ENCODE data around the gene TRIM25. TPM values are rescaled to one million over a fixed set of nuclear protein-coding genes. Genes with fewer than 3 reads are reported as not detected.

The TRIM25 gene
- total and polyA plus RNA-seq, 2 donors (not counting 1 experiment from before 2014, with no cell fraction given), result 53.3 to 53.9 TPM

- Histone ChIP-seq H3K27me3 (ENCODE audit: control insufficient read depth, insufficient read depth, low read length) (no peaks in the 10 kb centered on the region), H4K20me1 (ENCODE audit: control insufficient read depth, extremely low read depth, insufficient read depth, low read length) (no peaks in the 10 kb centered on the region), H3K4me2 (ENCODE audit: extremely low read depth, insufficient read depth, low read length) (no peak overlapping the region), H3K36me3 (ENCODE audit: control insufficient read depth, insufficient read depth, low read length) (peaks cover 2% of the 10 kb centered on the region), H3K79me2 (ENCODE audit: control insufficient read depth, insufficient read depth, low read length) (no peaks in the 10 kb centered on the region), H3K9ac (ENCODE audit: insufficient read depth, low read length) (no peak overlapping the region), H3K4me1 (ENCODE audit: control insufficient read depth, extremely low read depth, insufficient read depth, low read length) (no peaks in the 10 kb centered on the region), H3K9me3 (ENCODE audit: control insufficient read depth, insufficient read depth, low read depth, low read length) (no peaks in the 10 kb centered on the region), H2AFZ (ENCODE audit: low read length) (no peak overlapping the region), H3K4me3 (replicated peaks in 1 of 4; ENCODE audit: control extremely low read depth in 1 of 4, insufficient read depth in 1 of 4, low read depth in 3 of 4, low read length in 4 of 4) (no peak overlapping the region), H3K27ac (ENCODE audit: insufficient read depth, low read length) (no peak overlapping the region)
- TF ChIP-seq EZH2 (IDR thresholded peaks at IDR 0.05; ENCODE audit: low read length, missing control alignments), result no peak
- no peak for TF ChIP-seq CTCF (conservative IDR thresholded peaks at IDR 0.05 in 1 of 2, IDR thresholded peaks at IDR 0.05 in 1 of 2; ENCODE audit: low read depth in 1 of 2, low read length in 2 of 2)
- DNase-seq (ENCODE audit: low read depth in 2 of 2), result no peak
These were observed 47.4 kb downstream of the TRIM25 start for GRCh38 chr17:56866496-56866895.

GRCh38 chr17:56866076-56866475 lies 47.8 kb downstream of the TRIM25 start:
- H3K36me3 ChIP-seq (ENCODE audit: control insufficient read depth, insufficient read depth, low read length), result peaks cover 2% of the 10 kb centered on the region
- H3K27ac ChIP-seq (ENCODE audit: insufficient read depth, low read length), result no peak overlapping the region
- H3K79me2 ChIP-seq (ENCODE audit: control insufficient read depth, insufficient read depth, low read length), result no peaks in the 10 kb centered on the region
- H3K4me1 ChIP-seq (ENCODE audit: control insufficient read depth, extremely low read depth, insufficient read depth, low read length), result no peaks in the 10 kb centered on the region
- no peaks in the 10 kb centered on the region for H3K9me3 ChIP-seq (ENCODE audit: control insufficient read depth, insufficient read depth, low read depth, low read length)
- H3K27me3 ChIP-seq (ENCODE audit: control insufficient read depth, insufficient read depth, low read length), result no peaks in the 10 kb centered on the region
- DNase-seq (ENCODE audit: low read depth in 2 of 2), result no peak
- no peak overlapping the region for H2AFZ ChIP-seq (ENCODE audit: low read length)
- H4K20me1 ChIP-seq (ENCODE audit: control insufficient read depth, extremely low read depth, insufficient read depth, low read length), result no peaks in the 10 kb centered on the region
- TF ChIP-seq EZH2 (IDR thresholded peaks at IDR 0.05; ENCODE audit: low read length, missing control alignments) (no peak), CTCF (conservative IDR thresholded peaks at IDR 0.05 in 1 of 2, IDR thresholded peaks at IDR 0.05 in 1 of 2; ENCODE audit: low read depth in 1 of 2, low read length in 2 of 2) (no peak)
- H3K4me3 ChIP-seq (replicated peaks in 1 of 4; ENCODE audit: control extremely low read depth in 1 of 4, insufficient read depth in 1 of 4, low read depth in 3 of 4, low read length in 4 of 4), result no peak overlapping the region
- no peak overlapping the region for H3K9ac ChIP-seq (ENCODE audit: insufficient read depth, low read length)
- no peak overlapping the region for H3K4me2 ChIP-seq (ENCODE audit: extremely low read depth, insufficient read depth, low read length)

- DNase-seq (ENCODE audit: low read depth in 2 of 2), result no peak
- H4K20me1 ChIP-seq (ENCODE audit: control insufficient read depth, extremely low read depth, insufficient read depth, low read length), result no peaks in the 10 kb centered on the region
- no peak overlapping the region for H2AFZ ChIP-seq (ENCODE audit: low read length)
- TF ChIP-seq CTCF (conservative IDR thresholded peaks at IDR 0.05 in 1 of 2, IDR thresholded peaks at IDR 0.05 in 1 of 2; ENCODE audit: low read depth in 1 of 2, low read length in 2 of 2), result no peak
- TF ChIP-seq EZH2 (IDR thresholded peaks at IDR 0.05; ENCODE audit: low read length, missing control alignments), result no peak
- H3K4me2 ChIP-seq (ENCODE audit: extremely low read depth, insufficient read depth, low read length), result no peak overlapping the region
- H3K4me3 ChIP-seq (replicated peaks in 1 of 4; ENCODE audit: control extremely low read depth in 1 of 4, insufficient read depth in 1 of 4, low read depth in 3 of 4, low read length in 4 of 4), result no peak overlapping the region
- no peaks in the 10 kb centered on the region for H3K27me3 ChIP-seq (ENCODE audit: control insufficient read depth, insufficient read depth, low read length)
- no peaks in the 10 kb centered on the region for H3K9me3 ChIP-seq (ENCODE audit: control insufficient read depth, insufficient read depth, low read depth, low read length)
- no peak overlapping the region for H3K27ac ChIP-seq (ENCODE audit: insufficient read depth, low read length)
- no peaks in the 10 kb centered on the region for H3K79me2 ChIP-seq (ENCODE audit: control insufficient read depth, insufficient read depth, low read length)
- no peaks in the 10 kb centered on the region for H3K4me1 ChIP-seq (ENCODE audit: control insufficient read depth, extremely low read depth, insufficient read depth, low read length)
- H3K9ac ChIP-seq (ENCODE audit: insufficient read depth, low read length), result no peak overlapping the region
- H3K36me3 ChIP-seq (ENCODE audit: control insufficient read depth, insufficient read depth, low read length), result peaks cover 2% of the 10 kb centered on the region
These were observed 49.9 kb downstream of the TRIM25 start for GRCh38 chr17:56863974-56864373.

Measured in fibroblast of lung (primary cell).